Neuron (in vitro differentiated cells): ENCODE results near the gene HK1.
"Not testable (repeated sequence)": the region's sequence is repeated elsewhere in the genome, so short reads cannot be mapped to it uniquely, and the experiment has no call there.

Experiments
- H2AFZ ChIP-seq: one replicate; pipeline ENCODE4 v1.6.1; 2013; ENCODE audit warnings: low read depth, mild to moderate bottlenecking, inconsistent platforms, low read length, moderate library complexity
- H3K27me3 ChIP-seq: one replicate; pipeline ENCODE4 v1.6.1; 2013; ENCODE audit warnings: low read length; ENCODE audit not compliant: insufficient read depth
- H3K36me3 ChIP-seq: one replicate; pipeline ENCODE4 v1.6.1; 2013; ENCODE audit warnings: low read length; ENCODE audit not compliant: insufficient read depth
- H3K4me1 ChIP-seq: one replicate; pipeline ENCODE4 v1.6.1; 2013; ENCODE audit warnings: low read length; ENCODE audit not compliant: insufficient read depth
- H3K4me3 ChIP-seq: 2 replicates; pipeline ENCODE4 v1.5.1; 2013; ENCODE audit warnings: mild to moderate bottlenecking, low read length, moderate library complexity
- H3K9me3 ChIP-seq: one replicate; pipeline ENCODE4 v1.6.1; 2013; ENCODE audit warnings: low read length

The HK1 gene

GRCh38 chr10:69268761-69269416, 9.4 kb upstream of the HK1 start:
- Histone ChIP-seq H2AFZ (no peak overlapping the region), H3K9me3 (no peaks in the 10 kb centered on the region), H3K27me3 (peaks cover 15% of the 10 kb centered on the region), H3K36me3 (no peaks in the 10 kb centered on the region), H3K4me1 (no peaks in the 10 kb centered on the region), H3K4me3 (no peak overlapping the region)

GRCh38 chr10:69269761-69270160, 8.5 kb upstream of the HK1 start:
- H2AFZ ChIP-seq = no peak overlapping the region
- H3K27me3 ChIP-seq = peaks cover 15% of the 10 kb centered on the region
- no peak overlapping the region for H3K4me3 ChIP-seq

GRCh38 chr10:69270990-69271389, 7.3 kb upstream of the HK1 start:
- Histone ChIP-seq H3K36me3 (no peaks in the 10 kb centered on the region), H3K4me1 (no peaks in the 10 kb centered on the region), H2AFZ (no peak overlapping the region)

More at GRCh38 chr10:69269761-69270160, 8.5 kb upstream of the HK1 start:
- H3K4me1 ChIP-seq = no peaks in the 10 kb centered on the region
- no peaks in the 10 kb centered on the region for H3K9me3 ChIP-seq
- no peaks in the 10 kb centered on the region for H3K36me3 ChIP-seq

GRCh38 chr10:69272624-69273023, 5.7 kb upstream of the HK1 start:
- no peak overlapping the region for H2AFZ ChIP-seq
- H3K9me3 ChIP-seq = no peaks in the 10 kb centered on the region
- no peak overlapping the region for H3K4me3 ChIP-seq
- no peaks in the 10 kb centered on the region for H3K4me1 ChIP-seq
- H3K36me3 ChIP-seq = no peaks in the 10 kb centered on the region
- no peaks in the 10 kb centered on the region for H3K27me3 ChIP-seq

More at GRCh38 chr10:69270990-69271389, 7.3 kb upstream of the HK1 start:
- H3K4me3 ChIP-seq = no peak overlapping the region
- H3K27me3 ChIP-seq = peaks cover 4% of the 10 kb centered on the region
- no peaks in the 10 kb centered on the region for H3K9me3 ChIP-seq

- Histone ChIP-seq H3K4me1 (peaks cover 4% of the 10 kb centered on the region), H3K36me3 (no peaks in the 10 kb centered on the region), H2AFZ (no peak overlapping the region), H3K4me3 (no peak overlapping the region), H3K27me3 (peaks cover 7% of the 10 kb centered on the region), H3K9me3 (no peaks in the 10 kb centered on the region)
Measured at GRCh38 chr10:69275444-69275843, 2.9 kb upstream of the HK1 start.

GRCh38 chr10:69276503-69276902, 1.8 kb upstream of the HK1 start:
- Histone ChIP-seq H3K4me3 (no peak overlapping the region), H3K36me3 (no peaks in the 10 kb centered on the region), H3K9me3 (peaks cover 2% of the 10 kb centered on the region), H3K27me3 (peaks cover 16% of the 10 kb centered on the region), H2AFZ (no peak overlapping the region), H3K4me1 (peaks cover 4% of the 10 kb centered on the region)

- Histone ChIP-seq H3K27me3 (peaks cover 24% of the 10 kb centered on the region), H3K4me1 (peaks cover 4% of the 10 kb centered on the region), H3K9me3 (peaks cover 5% of the 10 kb centered on the region), H3K36me3 (no peaks in the 10 kb centered on the region), H2AFZ (no peak overlapping the region), H3K4me3 (no peak overlapping the region)
Measured at GRCh38 chr10:69279110-69279509, 814 bp downstream of the HK1 start.

- Histone ChIP-seq H2AFZ (no peak overlapping the region), H3K4me3 (no peak overlapping the region), H3K36me3 (no peaks in the 10 kb centered on the region), H3K9me3 (peaks cover 5% of the 10 kb centered on the region), H3K27me3 (peaks cover 27% of the 10 kb centered on the region), H3K4me1 (peaks cover 14% of the 10 kb centered on the region)
Measured at GRCh38 chr10:69281507-69282413, 3.5 kb downstream of the HK1 start.

- not testable (repeated sequence) for H3K9me3 ChIP-seq, H2AFZ ChIP-seq
- H3K4me1 ChIP-seq = peaks cover 19% of the 10 kb centered on the region
Measured at GRCh38 chr10:69284402-69284801, 6.1 kb downstream of the HK1 start.

GRCh38 chr10:69285699-69286098, 7.4 kb downstream of the HK1 start:
- Histone ChIP-seq H3K4me1 (peaks cover 19% of the 10 kb centered on the region), H3K9me3 (peaks cover 5% of the 10 kb centered on the region), H3K27me3 (peaks cover 25% of the 10 kb centered on the region), H3K4me3 (no peak overlapping the region), H2AFZ (no peak overlapping the region), H3K36me3 (no peaks in the 10 kb centered on the region)

More at GRCh38 chr10:69284402-69284801, 6.1 kb downstream of the HK1 start:
- H3K4me3 ChIP-seq, H3K36me3 ChIP-seq: not testable (repeated sequence)
- H3K27me3 ChIP-seq = peaks cover 27% of the 10 kb centered on the region

- H3K4me3 ChIP-seq = no peak overlapping the region
- H2AFZ ChIP-seq = no peak overlapping the region
- H3K9me3 ChIP-seq = no peaks in the 10 kb centered on the region
- no peaks in the 10 kb centered on the region for H3K36me3 ChIP-seq
- H3K27me3 ChIP-seq = peaks cover 24% of the 10 kb centered on the region
- peaks cover 19% of the 10 kb centered on the region for H3K4me1 ChIP-seq
Measured at GRCh38 chr10:69287181-69287580, 8.9 kb downstream of the HK1 start.

GRCh38 chr10:69290993-69291392, 12.7 kb downstream of the HK1 start:
- peaks cover 11% of the 10 kb centered on the region for H3K4me1 ChIP-seq
- H3K4me3 ChIP-seq = no peak overlapping the region
- no peaks in the 10 kb centered on the region for H3K9me3 ChIP-seq
- H2AFZ ChIP-seq = no peak overlapping the region
- H3K36me3 ChIP-seq = no peaks in the 10 kb centered on the region
- peaks cover 41% of the 10 kb centered on the region for H3K27me3 ChIP-seq

- Histone ChIP-seq H3K36me3 (no peaks in the 10 kb centered on the region), H3K4me3 (no peak overlapping the region), H2AFZ (no peak overlapping the region), H3K4me1 (peaks cover 10% of the 10 kb centered on the region), H3K9me3 (no peaks in the 10 kb centered on the region), H3K27me3 (peaks cover 51% of the 10 kb centered on the region)
Measured at GRCh38 chr10:69292459-69292858, 14.2 kb downstream of the HK1 start.
